NCI-H82 treated with DMSO at 0.1 percent for 48 hours (cell line): ENCODE data around the gene C9orf152.
A peak's percentile ranks its signal among the peaks of the same experiment; 100 is the strongest.
"Not testable (repeated sequence)": the region's sequence is repeated elsewhere in the genome, so short reads cannot be mapped to it uniquely, and the experiment has no call there.

Source experiments
- DNase-seq: peaks from one replicate; lab custom pipeline; 2025; ENCODE audit not compliant: unreplicated experiment; lab: John Stamatoyannopoulos, UW

C9orf152 gene

GRCh38 chr9:110208031-110208430 lies at the start of gene C9orf152:
TSS of gene C9orf152 (minus strand) at chr9:110208159. CDS start at chr9:110207579, 580 bp downstream.
- no peak for DNase-seq

- no peak for DNase-seq
Observed at GRCh38 chr9:110257097-110257841, 49.3 kb upstream of the C9orf152 start.

GRCh38 chr9:110256380-110257096 lies 48.6 kb upstream of the C9orf152 start, which contains the start of gene TXN:
TSS of gene TXN (minus strand) at chr9:110256507. CDS start at chr9:110256435, 72 bp downstream.
- DNase-seq = peak; percentile 46

GRCh38 chr9:110255463-110256379 lies 47.8 kb upstream of the C9orf152 start:
- DNase-seq = no peak

- no peak for DNase-seq
Observed at GRCh38 chr9:110255034-110255462, 47.1 kb upstream of the C9orf152 start.

GRCh38 chr9:110254500-110254899 lies 46.5 kb upstream of the C9orf152 start:
- DNase-seq = no peak

GRCh38 chr9:110252509-110253139 lies 44.7 kb upstream of the C9orf152 start:
- no peak for DNase-seq

- DNase-seq = not testable (repeated sequence)
Observed at GRCh38 chr9:110251770-110252169, 43.8 kb upstream of the C9orf152 start.

GRCh38 chr9:110251212-110251611 lies 43.3 kb upstream of the C9orf152 start:
- no peak for DNase-seq

GRCh38 chr9:110249603-110250002 lies 41.6 kb upstream of the C9orf152 start:
- no peak for DNase-seq

- DNase-seq = no peak
Observed at GRCh38 chr9:110248361-110248760, 40.4 kb upstream of the C9orf152 start.

GRCh38 chr9:110246214-110246613 lies 38.3 kb upstream of the C9orf152 start:
- no peak for DNase-seq

- DNase-seq = no peak
Observed at GRCh38 chr9:110244616-110245015, 36.7 kb upstream of the C9orf152 start.

- no peak for DNase-seq
Observed at GRCh38 chr9:110241858-110242321, 33.9 kb upstream of the C9orf152 start.

- no peak for DNase-seq
Observed at GRCh38 chr9:110241260-110241857, 33.4 kb upstream of the C9orf152 start.

GRCh38 chr9:110240198-110240597 lies 32.2 kb upstream of the C9orf152 start:
- no peak for DNase-seq

GRCh38 chr9:110228321-110228720 lies 20.4 kb upstream of the C9orf152 start:
- no peak for DNase-seq

- DNase-seq = no peak
Observed at GRCh38 chr9:110224583-110224982, 16.6 kb upstream of the C9orf152 start.

- no peak for DNase-seq
Observed at GRCh38 chr9:110220809-110221208, 12.8 kb upstream of the C9orf152 start.

GRCh38 chr9:110217656-110218099 lies 9.7 kb upstream of the C9orf152 start:
- no peak for DNase-seq
